Endothelial cell of umbilical vein (primary cell): ENCODE measurements around the gene CXCL6.

Source experiments
- FOS ChIP-seq: IDR thresholded peaks from 2 replicates; pipeline ENCODE4 v1.6.1; 2011; ENCODE audit warnings: mild to moderate bottlenecking, low read length, moderate library complexity, borderline replicate concordance; ENCODE audit not compliant: insufficient read depth
- JUN ChIP-seq: IDR thresholded peaks from 2 replicates; pipeline ENCODE4 v1.6.1; 2011; ENCODE audit warnings: borderline replicate concordance, low read depth; ENCODE audit not compliant: insufficient read length, insufficient read depth
- POLR2A ChIP-seq: IDR thresholded peaks from 2 replicates; pipeline ENCODE4 v1.6.1; 2012; ENCODE audit warnings: low read depth, mild to moderate bottlenecking, control low read depth, low read length
- TF ChIP-seq, protein P1 (sequence below), 2 donors: IDR thresholded peaks; 1 replicate in 1 of 2; 2 replicates in 1 of 2; pipeline ENCODE4 v1.5.1; 2011; ENCODE audit warnings: low read length in 2 of 2, mild to moderate bottlenecking in 2 of 2, moderate library complexity in 2 of 2, control low read depth in 1 of 2, inconsistent platforms in 1 of 2, low read depth in 1 of 2; ENCODE audit not compliant: insufficient read depth in 1 of 2; ENCODE audit errors: extremely low read depth in 1 of 2
- TF ChIP-seq, protein P2 (sequence below): IDR thresholded peaks from 2 replicates; pipeline ENCODE4 v1.6.1; 2011; ENCODE audit not compliant: insufficient read depth, insufficient read length

DNA sequence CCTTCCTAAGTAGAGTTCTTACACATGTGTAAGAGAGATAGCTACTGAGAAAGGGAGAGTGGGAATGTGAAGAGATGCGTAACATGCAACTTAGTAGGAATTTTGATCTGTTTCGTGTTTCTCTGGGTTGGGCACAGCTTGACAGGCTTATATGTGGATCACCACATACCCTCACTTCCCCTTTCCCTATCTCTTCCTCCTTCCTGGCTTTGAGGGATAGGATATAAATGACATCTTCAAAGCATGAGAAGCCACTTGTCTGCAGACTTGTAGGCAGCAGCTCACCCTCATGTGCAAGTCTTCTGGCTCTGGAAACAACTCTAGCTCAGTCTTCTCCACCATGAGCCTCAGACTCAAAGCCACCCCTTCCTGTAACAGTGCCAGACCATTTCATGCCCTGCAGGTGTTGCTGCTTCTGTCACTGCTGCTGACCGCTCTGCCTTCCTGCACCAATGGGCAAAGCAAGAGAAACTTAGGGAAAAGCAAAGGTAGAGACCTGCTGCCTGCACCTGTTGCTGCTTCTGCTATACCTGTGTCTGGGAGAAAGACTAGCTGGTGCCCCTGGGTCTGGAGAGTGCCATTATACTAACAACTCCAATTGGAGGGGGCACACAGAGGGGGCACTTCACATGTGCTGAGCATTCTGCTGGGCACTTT lies 11.2 kb downstream of the CXCL6 start:
- TF ChIP-seq, protein P1, sequence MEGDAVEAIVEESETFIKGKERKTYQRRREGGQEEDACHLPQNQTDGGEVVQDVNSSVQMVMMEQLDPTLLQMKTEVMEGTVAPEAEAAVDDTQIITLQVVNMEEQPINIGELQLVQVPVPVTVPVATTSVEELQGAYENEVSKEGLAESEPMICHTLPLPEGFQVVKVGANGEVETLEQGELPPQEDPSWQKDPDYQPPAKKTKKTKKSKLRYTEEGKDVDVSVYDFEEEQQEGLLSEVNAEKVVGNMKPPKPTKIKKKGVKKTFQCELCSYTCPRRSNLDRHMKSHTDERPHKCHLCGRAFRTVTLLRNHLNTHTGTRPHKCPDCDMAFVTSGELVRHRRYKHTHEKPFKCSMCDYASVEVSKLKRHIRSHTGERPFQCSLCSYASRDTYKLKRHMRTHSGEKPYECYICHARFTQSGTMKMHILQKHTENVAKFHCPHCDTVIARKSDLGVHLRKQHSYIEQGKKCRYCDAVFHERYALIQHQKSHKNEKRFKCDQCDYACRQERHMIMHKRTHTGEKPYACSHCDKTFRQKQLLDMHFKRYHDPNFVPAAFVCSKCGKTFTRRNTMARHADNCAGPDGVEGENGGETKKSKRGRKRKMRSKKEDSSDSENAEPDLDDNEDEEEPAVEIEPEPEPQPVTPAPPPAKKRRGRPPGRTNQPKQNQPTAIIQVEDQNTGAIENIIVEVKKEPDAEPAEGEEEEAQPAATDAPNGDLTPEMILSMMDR (IDR thresholded peaks at IDR 0.05; ENCODE audit: extremely low read depth in 1 of 2, insufficient read depth in 1 of 2, low read depth in 1 of 2, low read length in 2 of 2): no peak
- TF ChIP-seq FOS (no peak), JUN (no peak), POLR2A (no peak)
- TF ChIP-seq, protein P2, sequence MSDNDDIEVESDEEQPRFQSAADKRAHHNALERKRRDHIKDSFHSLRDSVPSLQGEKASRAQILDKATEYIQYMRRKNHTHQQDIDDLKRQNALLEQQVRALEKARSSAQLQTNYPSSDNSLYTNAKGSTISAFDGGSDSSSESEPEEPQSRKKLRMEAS: no peak
